ENCODE measurements around the gene ATG16L2.

Gene ATG16L2, protein sequence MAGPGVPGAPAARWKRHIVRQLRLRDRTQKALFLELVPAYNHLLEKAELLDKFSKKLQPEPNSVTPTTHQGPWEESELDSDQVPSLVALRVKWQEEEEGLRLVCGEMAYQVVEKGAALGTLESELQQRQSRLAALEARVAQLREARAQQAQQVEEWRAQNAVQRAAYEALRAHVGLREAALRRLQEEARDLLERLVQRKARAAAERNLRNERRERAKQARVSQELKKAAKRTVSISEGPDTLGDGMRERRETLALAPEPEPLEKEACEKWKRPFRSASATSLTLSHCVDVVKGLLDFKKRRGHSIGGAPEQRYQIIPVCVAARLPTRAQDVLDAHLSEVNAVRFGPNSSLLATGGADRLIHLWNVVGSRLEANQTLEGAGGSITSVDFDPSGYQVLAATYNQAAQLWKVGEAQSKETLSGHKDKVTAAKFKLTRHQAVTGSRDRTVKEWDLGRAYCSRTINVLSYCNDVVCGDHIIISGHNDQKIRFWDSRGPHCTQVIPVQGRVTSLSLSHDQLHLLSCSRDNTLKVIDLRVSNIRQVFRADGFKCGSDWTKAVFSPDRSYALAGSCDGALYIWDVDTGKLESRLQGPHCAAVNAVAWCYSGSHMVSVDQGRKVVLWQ

DNA sequence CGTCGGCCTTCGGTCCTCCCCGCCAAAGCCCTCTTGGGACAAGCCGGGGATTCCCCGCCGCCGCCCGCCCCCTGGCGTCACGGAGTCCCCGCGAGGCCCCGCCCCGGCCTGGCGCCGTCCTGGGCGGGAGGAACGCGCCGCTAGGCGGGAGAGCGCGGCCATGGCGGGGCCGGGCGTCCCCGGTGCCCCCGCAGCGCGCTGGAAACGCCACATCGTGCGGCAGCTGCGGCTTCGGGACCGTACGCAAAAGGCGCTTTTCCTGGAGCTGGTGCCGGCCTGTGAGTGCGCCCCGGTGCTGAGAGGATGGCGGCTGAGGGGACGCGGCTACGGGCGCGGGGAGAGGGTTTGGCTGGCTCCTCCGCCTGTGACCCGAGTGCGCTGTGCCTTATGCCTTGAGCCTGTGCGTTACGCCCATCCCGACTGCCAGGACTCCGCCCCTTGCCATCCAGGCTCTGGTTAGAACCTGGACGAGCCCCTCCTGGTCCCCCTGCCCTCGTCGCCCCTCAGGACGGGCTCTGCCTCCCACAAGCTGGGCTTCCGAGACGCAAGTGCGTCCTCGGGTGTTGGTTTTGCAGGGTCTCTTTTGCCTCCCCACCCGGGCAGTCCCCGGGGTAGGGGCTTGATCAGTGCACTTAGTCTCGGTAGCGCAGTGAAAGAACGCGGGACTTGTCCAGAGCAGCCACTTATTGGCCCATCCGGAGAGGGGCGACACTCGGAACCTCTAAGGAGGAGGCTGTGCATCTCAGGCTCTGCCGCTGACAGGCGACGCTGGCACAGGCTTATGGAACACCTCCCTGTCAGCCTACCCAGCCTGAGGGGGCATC is at the start of gene ATG16L2:
Gene ATG16L2, plus strand, starts transcription at position 126 of the 824 bp plus-strand sequence. Its CDS starts 35 bp downstream, at position 161.
- peak; percentile 29 for DNase-seq

GRCh38 chr11:72764503-72764902 is 49.7 kb upstream of the ATG16L2 start:
- no peak for DNase-seq

GRCh38 chr11:72766152-72766902 is 47.9 kb upstream of the ATG16L2 start:
- DNase-seq: no peak

DNA sequence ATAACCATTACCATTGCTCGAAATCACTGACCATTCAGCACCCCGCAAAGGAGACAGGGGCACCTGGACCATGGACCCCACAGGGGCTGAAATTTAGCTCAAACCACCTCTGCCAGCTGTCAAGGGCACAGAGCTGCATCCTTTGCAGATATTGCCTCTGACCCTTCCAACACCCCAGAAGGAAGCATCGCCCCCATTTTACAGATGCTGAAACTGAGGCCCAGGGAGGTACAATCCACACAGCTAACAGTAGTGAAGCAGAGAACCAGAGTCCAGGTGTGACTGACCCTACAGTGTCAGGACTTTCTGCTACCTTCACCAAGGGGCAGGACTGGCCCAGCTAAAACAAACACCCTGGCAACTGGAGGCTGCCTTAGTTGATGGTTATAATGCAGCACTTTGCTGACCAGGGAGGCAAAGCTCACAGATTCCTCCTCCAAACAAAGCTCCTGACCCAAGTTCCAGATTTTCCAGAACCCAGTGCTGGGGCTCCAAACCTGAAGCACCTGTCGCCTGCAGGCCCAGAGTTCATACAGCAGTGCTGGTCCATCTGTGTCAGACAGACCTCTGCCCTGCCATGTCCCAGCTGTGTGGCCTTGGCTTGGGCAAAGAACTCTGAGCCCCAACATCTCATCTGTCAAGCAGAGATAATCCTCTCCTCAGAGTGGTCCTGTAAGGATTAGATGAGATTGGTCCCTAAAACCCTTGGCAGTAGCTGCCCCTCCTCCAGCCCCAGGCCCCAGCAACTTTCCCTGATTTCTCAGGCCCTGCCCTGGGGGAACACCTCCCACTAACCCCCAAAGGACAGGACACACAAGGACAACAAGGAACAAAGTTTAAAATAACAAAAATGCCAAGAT is 46.8 kb upstream of the ATG16L2 start:
- no peak for DNase-seq

DNA sequence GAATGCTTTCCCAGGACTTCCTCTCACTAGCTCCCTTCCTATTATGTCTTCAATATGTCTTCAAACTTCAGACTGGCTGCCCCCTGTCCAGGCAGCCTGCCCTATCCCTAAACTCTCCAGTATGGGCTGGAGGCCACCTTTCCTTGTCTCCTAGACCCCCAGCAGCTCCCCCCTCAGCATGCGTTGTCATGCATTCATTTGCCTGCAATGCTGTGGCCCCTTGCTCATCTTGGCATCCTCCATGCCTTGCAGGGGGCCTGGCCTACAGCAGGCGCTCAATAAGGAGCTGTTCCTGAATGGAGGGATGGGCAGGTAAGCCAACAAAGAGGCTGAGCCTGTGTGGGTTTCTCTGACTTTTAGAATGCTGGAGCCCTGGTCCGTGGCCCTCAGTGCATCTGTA is 45.6 kb upstream of the ATG16L2 start:
- no peak for DNase-seq

DNA sequence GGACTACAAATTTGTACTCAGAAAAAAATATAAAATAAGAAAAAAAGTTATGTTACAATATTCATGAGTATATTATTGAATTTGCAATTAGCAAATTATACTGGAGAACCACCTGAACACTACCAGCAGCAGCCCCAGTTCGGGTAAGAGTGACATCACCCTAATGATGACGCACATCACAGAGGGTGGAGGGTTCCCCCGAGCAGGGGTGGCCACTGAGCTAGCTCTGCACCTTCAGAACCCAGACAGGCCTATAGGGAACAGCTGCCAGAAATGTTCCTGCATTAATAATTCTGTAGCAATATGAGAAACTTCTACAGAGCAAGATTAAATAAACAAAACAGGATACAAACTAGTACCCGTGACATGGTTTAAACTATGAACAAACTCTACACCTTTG is 44.5 kb upstream of the ATG16L2 start:
- no peak for DNase-seq

- DNase-seq: no peak
Measured at GRCh38 chr11:72770799-72771198, 43.4 kb upstream of the ATG16L2 start.

- no peak for DNase-seq
Measured at GRCh38 chr11:72771507-72771906, 42.7 kb upstream of the ATG16L2 start.

DNA sequence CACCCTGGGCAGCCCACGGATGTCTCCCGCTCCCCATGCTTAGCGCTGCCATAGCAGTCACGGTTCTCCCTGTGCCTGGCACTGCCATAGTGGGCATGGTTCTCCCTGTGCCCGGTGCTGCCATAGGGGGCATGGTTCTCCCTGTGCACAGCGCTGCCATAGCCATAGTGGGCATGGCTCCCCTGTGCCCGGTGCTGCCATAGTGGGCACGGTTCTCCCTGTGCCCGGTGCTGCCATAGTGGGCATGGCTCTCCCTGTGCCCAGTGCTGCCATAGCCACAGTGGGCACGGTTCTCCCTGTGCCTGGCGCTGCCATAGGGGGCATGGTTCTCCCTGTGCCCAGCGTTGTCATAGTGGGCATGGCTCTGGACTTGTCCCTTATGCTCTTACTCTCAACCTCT is 42.2 kb upstream of the ATG16L2 start:
- no peak for DNase-seq

DNA sequence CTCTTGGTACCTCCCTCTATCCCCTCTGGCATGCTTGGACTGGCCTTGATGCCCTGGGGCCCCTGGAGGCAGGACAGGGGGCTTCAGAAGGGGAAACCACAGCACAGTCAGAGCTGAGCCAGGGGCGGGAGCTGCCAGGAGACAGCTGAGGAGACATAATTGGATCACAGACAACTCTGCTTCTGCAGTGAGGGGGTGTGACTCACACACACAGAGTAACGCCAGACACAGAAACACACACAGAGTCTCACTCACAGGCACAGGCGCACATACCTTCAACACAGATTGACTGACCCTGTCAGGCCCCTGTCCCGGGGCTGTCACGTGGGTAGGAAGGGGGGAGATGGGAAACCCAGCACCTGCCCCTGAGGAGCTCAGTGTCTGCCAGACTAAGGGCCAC is 40.9 kb upstream of the ATG16L2 start:
- DNase-seq: no peak

DNA sequence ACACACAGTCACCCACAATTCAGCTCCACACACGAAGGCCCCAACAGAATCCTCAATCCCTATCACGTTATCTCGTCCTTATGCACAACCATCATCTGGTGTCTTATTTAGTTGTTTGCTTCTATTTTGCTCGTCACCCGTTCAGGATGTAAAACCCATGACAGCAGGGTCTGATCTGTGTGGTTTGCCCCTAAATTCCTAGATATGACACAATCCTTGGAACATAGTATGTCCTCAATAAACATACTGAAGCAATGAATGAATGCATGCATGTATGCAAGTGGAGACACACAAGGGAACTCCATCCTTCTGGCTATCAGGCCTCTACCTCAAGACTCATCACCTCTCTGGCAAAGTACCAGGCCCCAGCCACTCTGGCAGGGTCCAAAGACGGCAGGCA is 40.5 kb upstream of the ATG16L2 start:
- DNase-seq: no peak

DNA sequence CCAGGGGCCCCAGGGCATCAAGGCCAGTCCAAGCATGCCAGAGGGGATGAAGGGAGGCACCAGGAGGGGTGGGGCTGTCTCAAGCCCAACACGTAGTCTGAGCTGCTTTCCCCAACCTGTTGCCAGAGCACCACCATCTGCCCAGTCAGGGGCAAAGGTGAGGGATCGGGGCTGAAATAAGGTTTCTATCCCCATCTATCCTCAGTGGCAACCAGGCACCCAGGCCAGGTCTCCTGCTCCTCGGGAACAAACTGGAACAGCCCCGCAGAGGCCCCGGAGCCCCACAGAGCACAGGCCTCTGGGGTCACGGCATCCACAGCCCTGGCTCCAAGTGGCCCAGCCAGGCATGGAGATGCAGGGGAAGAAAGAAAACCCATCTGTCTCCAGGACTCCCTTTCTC is 39.7 kb upstream of the ATG16L2 start:
- DNase-seq: no peak

- DNase-seq: no peak
Measured at GRCh38 chr11:72775288-72776110, 38.7 kb upstream of the ATG16L2 start.

DNA sequence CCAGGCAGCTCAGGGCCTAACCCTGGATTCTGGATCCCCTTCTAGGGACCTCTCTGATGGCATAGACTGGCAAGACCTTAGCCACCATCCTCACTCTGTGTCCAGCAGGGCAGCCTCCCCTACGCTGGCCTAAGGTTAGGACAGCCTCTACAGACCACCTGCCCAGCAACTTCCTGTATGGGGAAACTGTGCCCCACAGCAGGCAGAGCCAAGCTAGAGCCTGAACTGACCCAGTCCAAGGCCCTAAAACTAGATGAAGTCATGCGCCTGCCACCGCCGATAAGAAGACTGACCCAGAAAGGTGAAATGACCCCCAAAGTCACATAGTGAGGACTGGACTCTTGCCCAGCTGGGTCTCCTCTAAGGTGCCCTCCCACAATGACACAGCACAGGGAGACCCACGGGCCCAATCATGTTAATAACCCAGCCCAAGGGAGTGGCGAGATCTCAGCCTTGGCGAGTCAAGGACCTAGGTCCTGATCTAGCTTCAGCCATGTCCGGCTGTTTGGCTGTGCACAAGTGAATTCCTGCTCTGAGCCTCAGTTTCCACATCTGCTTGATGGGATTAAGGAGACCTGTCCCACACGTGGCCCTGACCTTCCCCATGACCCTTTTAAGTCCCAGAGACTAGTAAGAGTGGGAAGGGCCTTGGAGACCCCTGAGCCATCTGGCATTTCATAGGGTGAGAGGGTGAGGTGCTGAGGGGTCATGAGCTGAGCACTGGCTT is 37.9 kb upstream of the ATG16L2 start:
- DNase-seq: no peak

DNA sequence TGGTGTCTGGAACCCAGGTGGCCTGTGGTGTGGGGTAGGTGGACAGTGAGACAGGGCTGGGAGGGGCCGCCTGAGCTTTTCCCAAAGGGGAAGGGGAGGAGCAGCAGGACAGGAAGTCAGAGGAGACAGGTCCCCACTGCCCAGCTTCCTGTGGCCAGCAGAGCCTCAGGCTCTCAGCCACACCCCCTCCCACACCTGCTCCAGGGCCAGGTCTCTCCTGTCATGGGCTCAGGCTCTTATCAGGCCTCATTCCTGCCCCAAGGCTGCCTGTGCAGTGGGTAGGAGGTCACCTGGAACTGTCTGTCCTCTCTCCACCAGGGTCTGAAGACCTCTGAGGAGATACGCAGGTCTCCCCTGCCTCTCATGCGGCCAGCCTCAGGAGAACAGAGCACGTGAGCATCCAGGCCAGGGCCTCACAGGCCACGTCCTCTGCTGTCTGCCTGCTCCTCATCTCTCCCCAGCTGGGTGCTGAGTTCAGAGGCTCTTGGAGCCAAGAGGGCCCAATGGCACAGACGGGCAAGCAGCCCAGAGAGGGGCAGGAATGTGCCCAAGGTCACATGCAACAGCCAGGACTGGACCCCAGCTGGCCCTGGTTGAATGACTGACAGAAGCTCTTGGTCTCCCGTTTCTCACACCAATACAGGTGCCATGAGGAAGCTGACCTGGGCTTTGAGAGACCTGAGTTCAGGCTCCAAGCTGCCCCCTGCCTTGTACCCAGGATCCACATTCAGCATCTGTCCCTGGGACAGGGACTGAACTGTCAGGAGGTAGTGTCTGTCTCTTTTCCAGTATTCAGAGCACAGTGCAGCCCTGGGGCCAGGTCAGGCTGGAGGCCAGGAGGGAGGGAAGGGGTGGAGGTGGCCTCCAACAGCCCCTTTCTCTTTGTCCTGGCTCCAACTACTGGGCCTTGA is 37.1 kb upstream of the ATG16L2 start:
- no peak for DNase-seq

- DNase-seq: no peak
Measured at GRCh38 chr11:72777755-72778278, 36.4 kb upstream of the ATG16L2 start.

GRCh38 chr11:72778535-72779494 is 35.4 kb upstream of the ATG16L2 start:
- DNase-seq: no peak

Measured in SIG-M5 (cell line).